Measurements from ENCODE around the gene CTNND2. TPM values are rescaled to one million over a fixed set of nuclear protein-coding genes. Genes with fewer than 3 reads are reported as not detected.
"Not testable (repeated sequence)": the region's sequence is repeated elsewhere in the genome, so short reads cannot be mapped to it uniquely, and the experiment has no call there.

The CTNND2 gene
- total RNA-seq, 1 donor from 2014 or later = not detected

GRCh38 chr5:11672385-11673085, 231.7 kb downstream of the CTNND2 start:
- no peak for DNase-seq

GRCh38 chr5:11658376-11658775, 245.9 kb downstream of the CTNND2 start:
- no peak for DNase-seq

- DNase-seq = no peak
Observed at GRCh38 chr5:11656916-11657315, 247.3 kb downstream of the CTNND2 start.

- no peak for DNase-seq
Observed at GRCh38 chr5:11655681-11656080, 248.6 kb downstream of the CTNND2 start.

GRCh38 chr5:11650936-11651335, 253.3 kb downstream of the CTNND2 start:
- DNase-seq = no peak

GRCh38 chr5:11646141-11646540, 258.1 kb downstream of the CTNND2 start:
- DNase-seq = no peak

- no peak for DNase-seq
Observed at GRCh38 chr5:11642438-11642837, 261.8 kb downstream of the CTNND2 start.

- no peak for DNase-seq
Observed at GRCh38 chr5:11640158-11640873, 263.9 kb downstream of the CTNND2 start.

GRCh38 chr5:11622785-11623184, 281.5 kb downstream of the CTNND2 start:
- DNase-seq = no peak

GRCh38 chr5:11620172-11620571, 284.1 kb downstream of the CTNND2 start:
- no peak for DNase-seq

GRCh38 chr5:11619339-11620024, 284.8 kb downstream of the CTNND2 start:
- DNase-seq = no peak

GRCh38 chr5:11617080-11617479, 287.2 kb downstream of the CTNND2 start:
- no peak for DNase-seq

GRCh38 chr5:11616624-11617023, 287.6 kb downstream of the CTNND2 start:
- not testable (repeated sequence) for DNase-seq

GRCh38 chr5:11611011-11611410, 293.2 kb downstream of the CTNND2 start:
- DNase-seq = no peak

- no peak for DNase-seq
Observed at GRCh38 chr5:11609570-11610303, 294.5 kb downstream of the CTNND2 start.

- DNase-seq = no peak
Observed at GRCh38 chr5:11608530-11608929, 295.7 kb downstream of the CTNND2 start.

GRCh38 chr5:11607944-11608483, 296.2 kb downstream of the CTNND2 start:
- DNase-seq = no peak

GRCh38 chr5:11602298-11602697, 301.9 kb downstream of the CTNND2 start:
- no peak for DNase-seq

GRCh38 chr5:11599499-11599898, 304.7 kb downstream of the CTNND2 start:
- DNase-seq = no peak

GRCh38 chr5:11596657-11597071, 307.6 kb downstream of the CTNND2 start:
- DNase-seq = no peak

- no peak for DNase-seq
Observed at GRCh38 chr5:11596185-11596584, 308.1 kb downstream of the CTNND2 start.

GRCh38 chr5:11595045-11595444, 309.2 kb downstream of the CTNND2 start:
- no peak for DNase-seq

- no peak for DNase-seq
Observed at GRCh38 chr5:11594021-11594420, 310.2 kb downstream of the CTNND2 start.

Measured in dermis blood vessel endothelial cell (primary cell).